Activated B cell treated with CpG ODN at 0.5 μM for 24 hours (primary cell): ENCODE results near the gene BMERB1. TPM values are rescaled to one million over a fixed set of nuclear protein-coding genes. Genes with fewer than 3 reads are reported as not detected.

ENCODE experiments used
- ATAC-seq: fragments of 200-7000 bp; cut with Tn5 transposase; one replicate; pipeline ENCODE4 v1.10.0; 2021; ENCODE audit warnings: low read depth, mild to moderate bottlenecking, moderate library complexity
- CTCF ChIA-PET: fragments of 350-600 bp; sonication (Branson Sonifier 250); formaldehyde crosslinking; loops from one replicate; lab custom pipeline; 2021; ENCODE audit warnings: antibody characterized with exemption; lab: Charles Lee
- POLR2A ChIA-PET: fragments of 350-600 bp; sonication (Branson Sonifier 250); formaldehyde crosslinking; loops from one replicate; lab custom pipeline; 2021; ENCODE audit warnings: antibody characterized with exemption; lab: Charles Lee
- DNase-seq: peaks from one replicate; pipeline ENCODE4 v3.0.0; 2022
- H3K27ac Mint-ChIP-seq: one replicate; pipeline ENCODE4 v1.8.0; 2020; ENCODE audit warnings: mixed read lengths
- H3K27me3 Mint-ChIP-seq: one replicate; pipeline ENCODE4 v1.8.0; 2021; ENCODE audit warnings: mixed read lengths
- H3K36me3 Mint-ChIP-seq: one replicate; pipeline ENCODE4 v1.8.0; 2021; ENCODE audit warnings: low read depth, mixed read lengths
- H3K4me1 Mint-ChIP-seq: one replicate; pipeline ENCODE4 v1.8.0; 2021; ENCODE audit warnings: mixed read lengths
- H3K4me3 Mint-ChIP-seq: one replicate; pipeline ENCODE4 v1.8.0; 2020; ENCODE audit warnings: mild to moderate bottlenecking, mixed read lengths
- H3K9me3 Mint-ChIP-seq: one replicate; pipeline ENCODE4 v1.8.0; 2020; ENCODE audit warnings: mixed read lengths
- CTCF ChIP-seq: fragments of 200-600 bp; IDR thresholded peaks from one replicate; pipeline ENCODE4 v1.8.0; 2022; ENCODE audit warnings: antibody characterized with exemption, mild to moderate bottlenecking
- intact Hi-C: fragments of 100-400 bp; cut with micrococcal nuclease; formaldehyde crosslinking; loops from one replicate; pipeline ENCODE4 v1.15.1; 2024
- total RNA-seq: library from RNA; stranded (reverse); gene quantifications from 2 replicates; pipeline ENCODE4 v1.2.3, GENCODE V29; 2022

BMERB1 gene
- total RNA-seq, 1 donor from 2014 or later: 7.1 TPM

GRCh38 chr16:15635926-15636325 lies 201.5 kb downstream of the BMERB1 start:
- peaks cover 84% of the 10 kb centered on the region for H3K36me3 Mint-ChIP-seq
- TF ChIP-seq CTCF: no peak
- H3K27ac Mint-ChIP-seq: peak overlapping the region; percentile 88
- no peaks in the 10 kb centered on the region for H3K27me3 Mint-ChIP-seq
- H3K4me1 Mint-ChIP-seq: peaks cover 96% of the 10 kb centered on the region
- ATAC-seq (no peak), DNase-seq (no peak)
- ChIA-PET POLR2A (interaction anchor here (0.7 to 9.0 kb wide), 5 partner anchors 8 to 45 kb away, joined by 3 to 115 read pairs (median 3); partner anchors contain the start of genes MARF1 and NDE1), CTCF (interaction anchor here (2.9 kb wide), 1 partner anchor 8 kb away, joined by 20 read pairs; the partner anchor contains the start of gene MARF1)
- H3K9me3 Mint-ChIP-seq: peaks cover 6% of the 10 kb centered on the region
- intact Hi-C loops: no loop called here
- H3K4me3 Mint-ChIP-seq: peak overlapping the region; percentile 76

GRCh38 chr16:15636392-15636873 lies 202.0 kb downstream of the BMERB1 start:
- H3K36me3 Mint-ChIP-seq: peaks cover 84% of the 10 kb centered on the region
- CTCF ChIA-PET: no interaction called here

More at GRCh38 chr16:15636392-15636873, 202.0 kb downstream of the BMERB1 start:
- no peaks in the 10 kb centered on the region for H3K27me3 Mint-ChIP-seq
- intact Hi-C loops: no loop called here
- no peak for TF ChIP-seq CTCF
- H3K9me3 Mint-ChIP-seq: peaks cover 6% of the 10 kb centered on the region
- no peak for DNase-seq
- H3K4me1 Mint-ChIP-seq: peaks cover 99% of the 10 kb centered on the region
- H3K4me3 Mint-ChIP-seq: peak overlapping the region; percentile 76
- peak; percentile 62 for ATAC-seq
- H3K27ac Mint-ChIP-seq: peak overlapping the region; percentile 88
- POLR2A ChIA-PET: interaction anchor here (0.7 to 9.0 kb wide), 6 partner anchors 7 to 46 kb away, joined by 3 to 115 read pairs (median 3); partner anchors contain the start of genes MARF1 and NDE1

Other genes with a start within 250 kb of the BMERB1 start
- gene NPIPA5, start 56.3 kb upstream of the BMERB1 start, total RNA-seq: 0.29 and 0.34 TPM in 2 replicates
- gene MPV17L, start 38.8 kb upstream of the BMERB1 start, total RNA-seq: 0.17 and 0.55 TPM in 2 replicates
- gene MARF1, start 208.6 kb downstream of the BMERB1 start, total RNA-seq: 160 and 186 TPM in 2 replicates
- 140 and 163 TPM in 2 replicates for gene NDE1, start 215.7 kb downstream of the BMERB1 start, total RNA-seq